CD4-positive, alpha-beta T cell (primary cell): Measurements from ENCODE around the gene ARL16. TPM values are rescaled to one million over a fixed set of nuclear protein-coding genes. Genes with fewer than 3 reads are reported as not detected.

Experiments
- ATAC-seq: fragments of 200-7000 bp; cut with Tn5 transposase; one replicate; pipeline ENCODE4 v1.10.0; 2022; ENCODE audit warnings: mild to moderate bottlenecking; ENCODE audit not compliant: poor library complexity
- CTCF ChIA-PET: fragments of 350-600 bp; sonication (Branson Sonifier 250); formaldehyde crosslinking; loops from one replicate; lab custom pipeline; 2021; ENCODE audit warnings: antibody characterized with exemption, inconsistent platforms; lab: Charles Lee
- POLR2A ChIA-PET: fragments of 350-600 bp; sonication (Branson Sonifier 250); formaldehyde crosslinking; loops from one replicate; lab custom pipeline; 2021; ENCODE audit warnings: antibody characterized with exemption, inconsistent platforms; lab: Charles Lee
- DNase-seq, 14 experiments: peaks; one replicate each; pipeline ENCODE4 v3.0.0-alpha.2; 2013 to 2020; ENCODE audit warnings: mixed read lengths in 2 of 14
- H3K27ac ChIP-seq, 2 donors: one replicate each; pipeline versions ENCODE4 v1.5.1 to v1.7.0; 2013; ENCODE audit warnings: low read length in 2 of 2, low read depth in 1 of 2, mild to moderate bottlenecking in 1 of 2
- H3K27me3 ChIP-seq, 2 experiments: 1 replicate in 1 of 2; 2 replicates in 1 of 2; pipeline versions ENCODE4 v1.6.1 to v1.7.0; 2013; ENCODE audit warnings: low read length in 2 of 2, control low read depth in 1 of 2, mild to moderate bottlenecking in 1 of 2, moderate library complexity in 1 of 2; ENCODE audit not compliant: insufficient read depth in 2 of 2, control insufficient read depth in 1 of 2
- H3K36me3 ChIP-seq: one replicate; pipeline ENCODE4 v1.6.1; 2013; ENCODE audit warnings: low read length, control low read depth; ENCODE audit not compliant: insufficient read depth
- H3K4me1 ChIP-seq: one replicate; pipeline ENCODE4 v1.6.1; 2013; ENCODE audit warnings: low read length, control low read depth; ENCODE audit not compliant: insufficient read depth
- H3K4me3 ChIP-seq: one replicate; pipeline ENCODE4 v1.5.1; 2013; ENCODE audit warnings: mild to moderate bottlenecking, low read length, moderate library complexity
- H3K9me3 ChIP-seq, 2 experiments: 1 replicate in 1 of 2; 2 replicates in 1 of 2; pipeline versions ENCODE4 v1.6.1 to v1.7.0; 2013; ENCODE audit warnings: low read length in 2 of 2, mild to moderate bottlenecking in 2 of 2, control low read depth in 1 of 2, moderate library complexity in 1 of 2; ENCODE audit not compliant: control insufficient read depth in 1 of 2, insufficient read depth in 1 of 2
- H3K27ac Mint-ChIP-seq: one replicate; pipeline ENCODE4 v1.8.0; 2020; ENCODE audit warnings: mixed read lengths
- H3K27me3 Mint-ChIP-seq: one replicate; pipeline ENCODE4 v1.8.0; 2021; ENCODE audit warnings: mixed read lengths
- H3K36me3 Mint-ChIP-seq: one replicate; pipeline ENCODE4 v1.8.0; 2021; ENCODE audit warnings: low read depth, mixed read lengths
- H3K4me1 Mint-ChIP-seq: one replicate; pipeline ENCODE4 v1.8.0; 2021; ENCODE audit warnings: low read depth, mixed read lengths
- H3K4me3 Mint-ChIP-seq: one replicate; pipeline ENCODE4 v1.8.0; 2020; ENCODE audit warnings: mild to moderate bottlenecking, mixed read lengths
- H3K9me3 Mint-ChIP-seq: one replicate; pipeline ENCODE4 v1.8.0; 2020; ENCODE audit warnings: mixed read lengths
- CTCF ChIP-seq: fragments of 200-600 bp; IDR thresholded peaks from one replicate; pipeline ENCODE4 v1.8.0; 2022; ENCODE audit warnings: antibody characterized with exemption, mild to moderate bottlenecking
- intact Hi-C, 2 experiments: fragments of 100-400 bp; cut with DNase I in 1 of 2; cut with micrococcal nuclease in 1 of 2; formaldehyde crosslinking; loops; one replicate each; pipeline versions ENCODE4 v1.15.1 to v1.9.0; 2023 to 2025; cut with DNase I, micrococcal nuclease
- total RNA-seq, 174 experiments: library from RNA in 2 of 174; stranded (reverse) in 2 of 174; gene quantifications; one replicate each; pipeline ENCODE4 v1.2.3 and lab custom pipeline; 2021 to 2026

ARL16 gene
- total RNA-seq, 2 experiments from 2014 or later = 35.7 to 38.5 TPM

- ATAC-seq (peak; percentile 57), DNase-seq (peak in 4 of 14 experiments; percentile 10 to 39 (median 25))
- peaks cover 28% of the 10 kb centered on the region for H3K4me1 ChIP-seq
- Mint-ChIP-seq H3K4me1 (peaks cover 14% of the 10 kb centered on the region), H3K27ac (no peak overlapping the region), H3K36me3 (no peaks in the 10 kb centered on the region), H3K4me3 (peak overlapping the region; percentile 57), H3K9me3 (no peaks in the 10 kb centered on the region), H3K27me3 (peaks cover 27% of the 10 kb centered on the region)
- intact Hi-C loops = no loop called here
- H3K9me3 ChIP-seq = peaks cover 0 to 15% of the 10 kb centered on the region in 2 experiments
- no peak overlapping the region for H3K27ac ChIP-seq
- ChIA-PET CTCF (no interaction called here), POLR2A (no interaction called here)
- no peak for TF ChIP-seq CTCF
- no peaks in the 10 kb centered on the region for H3K36me3 ChIP-seq
- peaks cover 22 to 24% of the 10 kb centered on the region in 2 experiments for H3K27me3 ChIP-seq
- H3K4me3 ChIP-seq = peak overlapping the region; percentile 34
Observed at GRCh38 chr17:81652906-81653771, 30.5 kb downstream of the ARL16 start.

- no peak overlapping the region for H3K4me3 Mint-ChIP-seq
- no peak for ATAC-seq
- ChIA-PET CTCF (no interaction called here), POLR2A (no interaction called here)
- H3K4me1 Mint-ChIP-seq = peaks cover 8% of the 10 kb centered on the region
- TF ChIP-seq CTCF = no peak
- H3K27me3 ChIP-seq = peaks cover 22 to 27% of the 10 kb centered on the region in 2 experiments
- H3K27ac Mint-ChIP-seq = no peak overlapping the region
- H3K9me3 ChIP-seq = peaks cover 0 to 15% of the 10 kb centered on the region in 2 experiments
- H3K4me3 ChIP-seq = no peak overlapping the region
- no peak for DNase-seq
- H3K36me3 Mint-ChIP-seq = no peaks in the 10 kb centered on the region
- no peak overlapping the region for H3K27ac ChIP-seq
- peaks cover 35% of the 10 kb centered on the region for H3K27me3 Mint-ChIP-seq
- intact Hi-C loops = no loop called here
- peaks cover 22% of the 10 kb centered on the region for H3K4me1 ChIP-seq
- H3K9me3 Mint-ChIP-seq = no peaks in the 10 kb centered on the region
- no peaks in the 10 kb centered on the region for H3K36me3 ChIP-seq
Observed at GRCh38 chr17:81651692-81652091, 31.9 kb downstream of the ARL16 start.

GRCh38 chr17:81650951-81651350 lies 32.6 kb downstream of the ARL16 start:
- Mint-ChIP-seq H3K4me1 (peaks cover 8% of the 10 kb centered on the region), H3K4me3 (no peak overlapping the region)
- CTCF ChIA-PET = no interaction called here

More at GRCh38 chr17:81650951-81651350, 32.6 kb downstream of the ARL16 start:
- H3K4me3 ChIP-seq = no peak overlapping the region
- peaks cover 22 to 27% of the 10 kb centered on the region in 2 experiments for H3K27me3 ChIP-seq
- no peaks in the 10 kb centered on the region for H3K36me3 ChIP-seq
- no peak for ATAC-seq
- POLR2A ChIA-PET = no interaction called here
- no peak for TF ChIP-seq CTCF
- H3K27ac Mint-ChIP-seq = no peak overlapping the region
- peaks cover 35% of the 10 kb centered on the region for H3K27me3 Mint-ChIP-seq
- no peak overlapping the region for H3K27ac ChIP-seq
- peaks cover 15% of the 10 kb centered on the region for H3K4me1 ChIP-seq
- DNase-seq = no peak
- no peaks in the 10 kb centered on the region for H3K9me3 Mint-ChIP-seq
- intact Hi-C loops = no loop called here
- peaks cover 0 to 15% of the 10 kb centered on the region in 2 experiments for H3K9me3 ChIP-seq
- no peaks in the 10 kb centered on the region for H3K36me3 Mint-ChIP-seq
